Vagina (tissue), 2 donors: ENCODE data around the gene ZNF672. TPM values are rescaled to one million over a fixed set of nuclear protein-coding genes. Genes with fewer than 3 reads are reported as not detected.

Experiments
- DNase-seq, 2 donors: peaks; one replicate each; pipeline ENCODE4 v3.0.0-alpha.2; 2017; ENCODE audit errors: extremely low spot score in 2 of 2
- H3K27ac ChIP-seq: fragments of 200-600 bp; sonication (generic); one replicate; pipeline ENCODE4 v1.5.1; 2019
- H3K27me3 ChIP-seq: fragments of 200-600 bp; sonication (generic); one replicate; pipeline ENCODE4 v1.5.1; 2019
- H3K36me3 ChIP-seq, 2 donors: fragments of 200-600 bp; sonication (generic); one replicate each; pipeline ENCODE4 v1.5.1; 2017 to 2019
- H3K4me1 ChIP-seq: fragments of 200-600 bp; sonication (generic); one replicate; pipeline ENCODE4 v1.5.1; 2019
- H3K4me3 ChIP-seq, 2 donors: fragments of 200-600 bp; sonication (generic); 1 replicate in 1 of 2; 2 replicates in 1 of 2; pipeline ENCODE4 v1.5.1; 2016 to 2019
- H3K9me3 ChIP-seq: fragments of 200-600 bp; sonication (generic); one replicate; pipeline ENCODE4 v1.5.1; 2019
- CTCF ChIP-seq, 3 experiments: fragments of 450-650 bp in 2 of 3; fragments of 200-600 bp in 1 of 3; sonication (generic) in 1 of 3; IDR thresholded peaks; one replicate each; pipeline ENCODE4 v1.5.1; 2017 to 2019; ENCODE audit warnings: antibody characterized with exemption in 3 of 3, mild to moderate bottlenecking in 2 of 3, moderate library complexity in 2 of 3
- POLR2A ChIP-seq, 2 donors: fragments of 450-650 bp; IDR thresholded peaks; one replicate each; pipeline ENCODE4 v1.6.1; 2017; ENCODE audit warnings: antibody characterized with exemption in 2 of 2, mild to moderate bottlenecking in 2 of 2, moderate library complexity in 2 of 2
- POLR2AphosphoS5 ChIP-seq, 2 donors: sonication (generic); formaldehyde crosslinking; IDR thresholded peaks; one replicate each; pipeline ENCODE4 v1.9.0; 2017; ENCODE audit warnings: antibody characterized with exemption in 2 of 2, mild to moderate bottlenecking in 2 of 2, low read depth in 1 of 2; ENCODE audit not compliant: insufficient read depth in 1 of 2
- intact Hi-C: fragments of 100-400 bp; cut with DNase I; formaldehyde crosslinking; loops from one replicate; pipeline ENCODE4 v1.15.1; 2023
- total RNA-seq: library from RNA; depleted of rRNA; stranded (reverse); fragments of >200 nt; gene quantifications from one replicate; pipeline ENCODE4 v1.2.3, GENCODE V29; 2016

The ZNF672 gene
- total RNA-seq, 1 donor from 2014 or later, result 44.9 TPM

- H3K9me3 ChIP-seq, result no peaks in the 10 kb centered on the region
- no peaks in the 10 kb centered on the region for H3K27me3 ChIP-seq
- H3K4me3 ChIP-seq, result no peak overlapping the region
- H3K4me1 ChIP-seq, result peaks cover 20% of the 10 kb centered on the region
- no peaks in the 10 kb centered on the region for H3K36me3 ChIP-seq
- no peak for TF ChIP-seq POLR2AphosphoS5 (IDR thresholded peaks at IDR 0.05; ENCODE audit: insufficient read depth in 1 of 2, low read depth in 1 of 2)
- TF ChIP-seq POLR2A (IDR thresholded peaks at IDR 0.05), result no peak
- no peak for TF ChIP-seq CTCF (IDR thresholded peaks at IDR 0.05)
- intact Hi-C loops, result no loop called here
- DNase-seq, result peak in 1 of 2 donors; percentile 82
- no peak overlapping the region for H3K27ac ChIP-seq
Measured at GRCh38 chr1:248855580-248855979, 17.6 kb downstream of the ZNF672 start.

- H3K4me1 ChIP-seq, result peaks cover 20% of the 10 kb centered on the region
- no peaks in the 10 kb centered on the region for H3K36me3 ChIP-seq
- intact Hi-C loops, result no loop called here
- DNase-seq, result peak in 1 of 2 donors; percentile 60
- H3K27me3 ChIP-seq, result no peaks in the 10 kb centered on the region
- no peak overlapping the region for H3K4me3 ChIP-seq
- H3K27ac ChIP-seq, result no peak overlapping the region
- TF ChIP-seq CTCF (IDR thresholded peaks at IDR 0.05), result no peak
- H3K9me3 ChIP-seq, result no peaks in the 10 kb centered on the region
Measured at GRCh38 chr1:248856176-248856575, 18.2 kb downstream of the ZNF672 start.

- intact Hi-C loops, result no loop called here
- Histone ChIP-seq H3K27me3 (no peaks in the 10 kb centered on the region), H3K4me3 (peak overlapping the region in 1 of 2 donors; percentile 61), H3K36me3 (no peaks in the 10 kb centered on the region), H3K4me1 (peaks cover 20% of the 10 kb centered on the region), H3K27ac (no peak overlapping the region), H3K9me3 (no peaks in the 10 kb centered on the region)
- DNase-seq, result peak in 1 of 2 donors; percentile 82
- no peak for TF ChIP-seq CTCF (IDR thresholded peaks at IDR 0.05)
- TF ChIP-seq POLR2AphosphoS5 (IDR thresholded peaks at IDR 0.05; ENCODE audit: insufficient read depth in 1 of 2, low read depth in 1 of 2), result no peak
- TF ChIP-seq POLR2A (IDR thresholded peaks at IDR 0.05), result no peak
Measured at GRCh38 chr1:248857201-248857600, 19.2 kb downstream of the ZNF672 start.

- no peak for DNase-seq
- Histone ChIP-seq H3K27me3 (no peaks in the 10 kb centered on the region), H3K27ac (peak overlapping the region; percentile 90), H3K4me1 (peaks cover 20% of the 10 kb centered on the region), H3K4me3 (peak overlapping the region; percentile 55 to 61), H3K36me3 (no peaks in the 10 kb centered on the region), H3K9me3 (no peaks in the 10 kb centered on the region)
- intact Hi-C loops, result no loop called here
- TF ChIP-seq POLR2AphosphoS5 (IDR thresholded peaks at IDR 0.05; ENCODE audit: insufficient read depth in 1 of 2, low read depth in 1 of 2) (no peak), POLR2A (IDR thresholded peaks at IDR 0.05) (no peak), CTCF (IDR thresholded peaks at IDR 0.05) (no peak)
Measured at GRCh38 chr1:248857749-248858095, 19.7 kb downstream of the ZNF672 start.

GRCh38 chr1:248858096-248858890 is 20.3 kb downstream of the ZNF672 start:
- intact Hi-C loops, result no loop called here
- Histone ChIP-seq H3K4me3 (peak overlapping the region; percentile 55 to 61), H3K27me3 (no peaks in the 10 kb centered on the region), H3K27ac (peak overlapping the region; percentile 90), H3K36me3 (no peaks in the 10 kb centered on the region), H3K9me3 (no peaks in the 10 kb centered on the region), H3K4me1 (peaks cover 21% of the 10 kb centered on the region)
- peak in 1 of 2 donors; percentile 86 for DNase-seq
- TF ChIP-seq CTCF (IDR thresholded peaks at IDR 0.05), result peak in 1 of 3 experiments; percentile 12
- TF ChIP-seq POLR2AphosphoS5 (IDR thresholded peaks at IDR 0.05; ENCODE audit: insufficient read depth in 1 of 2, low read depth in 1 of 2), result peak in 1 of 2 donors; percentile 49
- TF ChIP-seq POLR2A (IDR thresholded peaks at IDR 0.05), result no peak
